ENCODE data around the gene SH3PXD2A. TPM values are rescaled to one million over a fixed set of nuclear protein-coding genes. Genes with fewer than 3 reads are reported as not detected.

Gene SH3PXD2A
- total and polyA plus RNA-seq, 7 donors, result 19.0 to 58.2 (median 24.5) TPM

DNA sequence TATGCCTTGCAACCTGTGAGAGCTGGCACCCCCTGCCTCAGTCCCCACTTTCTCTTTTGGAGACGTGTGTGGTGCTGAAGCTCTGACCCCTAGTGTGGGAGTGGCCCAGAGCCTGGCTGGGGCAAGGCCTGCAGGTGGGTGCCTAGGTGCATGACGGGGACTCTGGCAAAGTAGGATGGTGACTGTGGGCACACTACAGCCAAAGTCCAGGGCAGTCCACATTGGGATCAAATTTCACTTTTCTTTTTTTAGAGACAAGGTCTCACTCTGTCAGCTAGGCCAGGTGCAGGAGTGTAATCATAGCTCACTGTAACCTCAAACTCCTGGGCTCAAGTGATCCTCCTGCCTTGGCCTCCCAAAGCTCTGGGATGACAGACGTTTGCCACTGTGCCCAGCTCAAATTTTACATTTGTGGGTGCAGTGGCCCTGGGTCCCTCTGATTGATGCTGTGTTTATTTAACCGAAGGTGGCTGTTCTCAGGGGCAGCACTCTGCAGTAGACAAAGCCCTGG, 309.6 kb downstream of the SH3PXD2A start:
- intact Hi-C loops (cut with DNase I), result no loop called here
- WGBS, 2 donors, result 43 to 76% methylated on average over 4 of the region's 4 CpGs
- no peak overlapping the region for H3K27ac ChIP-seq

DNA sequence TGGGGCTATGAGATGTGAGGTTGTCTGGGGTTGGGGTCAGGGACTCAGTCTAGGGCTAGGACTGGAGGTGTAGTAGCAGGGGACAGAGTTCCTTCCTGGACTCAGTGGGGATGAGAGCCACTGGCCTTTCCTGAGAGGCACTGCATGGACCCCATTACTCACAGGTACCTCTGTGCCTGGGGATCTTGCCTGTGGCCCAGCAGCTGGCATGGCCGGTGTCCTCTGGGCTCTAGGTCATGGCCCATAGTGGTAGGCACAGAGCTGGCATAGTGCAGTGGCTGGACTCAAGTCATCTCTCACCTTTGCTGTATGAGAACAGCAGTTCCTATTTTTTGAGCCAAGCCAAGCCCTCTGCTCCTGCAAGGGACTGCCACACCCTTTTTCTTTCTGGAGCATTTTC, 310.0 kb downstream of the SH3PXD2A start:
- no peak for DNase-seq

More for the DNA sequence above, 309.6 kb downstream of the SH3PXD2A start:
- TF ChIP-seq POLR2A (IDR thresholded peaks at IDR 0.05), result no peak
- no peak overlapping the region for H3K4me3 ChIP-seq
- H3K36me3 ChIP-seq, result no peaks in the 10 kb centered on the region
- no peak for DNase-seq
- no peaks in the 10 kb centered on the region for H3K9me3 ChIP-seq
- H3K27me3 ChIP-seq, result peaks cover 0 to 2% (median 0%) of the 10 kb centered on the region in 3 donors
- H3K4me1 ChIP-seq, result peaks cover 0 to 15% (median 12%) of the 10 kb centered on the region in 4 donors

DNA sequence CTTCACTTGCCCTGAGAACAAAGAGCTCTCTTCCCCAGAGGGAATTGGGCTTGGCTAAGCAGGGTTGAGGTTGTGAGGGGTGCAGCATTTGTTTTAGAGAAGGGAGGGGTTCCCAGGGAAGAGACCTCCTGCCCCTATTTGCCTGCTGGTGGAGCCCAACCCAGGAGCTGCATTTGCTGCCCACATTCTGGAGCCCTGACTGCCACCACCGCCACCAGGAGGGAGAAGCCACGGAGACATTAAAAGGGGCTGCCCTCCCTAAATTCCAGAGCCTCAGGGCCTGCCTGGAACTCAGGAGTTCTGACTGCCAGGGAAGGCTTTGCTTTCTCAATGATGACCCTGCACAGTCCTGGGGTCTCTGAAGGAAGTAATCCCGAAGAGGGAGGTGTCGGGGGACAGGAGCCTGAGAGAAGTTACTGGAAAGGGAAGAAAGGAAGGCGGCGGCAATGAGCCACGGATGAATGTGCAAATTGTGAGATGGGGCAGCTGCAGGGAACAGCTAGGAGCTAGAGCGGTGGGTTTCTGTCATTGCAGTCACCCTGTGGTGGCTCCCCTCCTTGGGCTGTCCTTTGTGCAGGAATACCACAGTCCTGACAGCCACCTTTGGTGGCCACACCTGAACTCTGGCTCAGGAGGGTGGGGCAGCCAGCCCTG, 310.6 kb downstream of the SH3PXD2A start:
- intact Hi-C loops (cut with DNase I), result no loop called here
- 90 to 93% methylated on average over 8 of the region's 8 CpGs for WGBS, 2 donors
- H3K4me3 ChIP-seq, result no peak overlapping the region
- H3K27ac ChIP-seq, result no peak overlapping the region
- DNase-seq, result no peak
- H3K9me3 ChIP-seq, result no peaks in the 10 kb centered on the region
- H3K4me1 ChIP-seq, result peaks cover 0 to 15% (median 12%) of the 10 kb centered on the region in 4 donors
- TF ChIP-seq, protein P1, sequence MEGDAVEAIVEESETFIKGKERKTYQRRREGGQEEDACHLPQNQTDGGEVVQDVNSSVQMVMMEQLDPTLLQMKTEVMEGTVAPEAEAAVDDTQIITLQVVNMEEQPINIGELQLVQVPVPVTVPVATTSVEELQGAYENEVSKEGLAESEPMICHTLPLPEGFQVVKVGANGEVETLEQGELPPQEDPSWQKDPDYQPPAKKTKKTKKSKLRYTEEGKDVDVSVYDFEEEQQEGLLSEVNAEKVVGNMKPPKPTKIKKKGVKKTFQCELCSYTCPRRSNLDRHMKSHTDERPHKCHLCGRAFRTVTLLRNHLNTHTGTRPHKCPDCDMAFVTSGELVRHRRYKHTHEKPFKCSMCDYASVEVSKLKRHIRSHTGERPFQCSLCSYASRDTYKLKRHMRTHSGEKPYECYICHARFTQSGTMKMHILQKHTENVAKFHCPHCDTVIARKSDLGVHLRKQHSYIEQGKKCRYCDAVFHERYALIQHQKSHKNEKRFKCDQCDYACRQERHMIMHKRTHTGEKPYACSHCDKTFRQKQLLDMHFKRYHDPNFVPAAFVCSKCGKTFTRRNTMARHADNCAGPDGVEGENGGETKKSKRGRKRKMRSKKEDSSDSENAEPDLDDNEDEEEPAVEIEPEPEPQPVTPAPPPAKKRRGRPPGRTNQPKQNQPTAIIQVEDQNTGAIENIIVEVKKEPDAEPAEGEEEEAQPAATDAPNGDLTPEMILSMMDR (IDR thresholded peaks at IDR 0.05), result no peak
- no peak for TF ChIP-seq EP300 (IDR thresholded peaks at IDR 0.05)
- no peak for TF ChIP-seq POLR2AphosphoS5 (IDR thresholded peaks at IDR 0.05)
- no peak for TF ChIP-seq POLR2A (IDR thresholded peaks at IDR 0.05)
- peaks cover 0 to 8% (median 0%) of the 10 kb centered on the region in 3 donors for H3K27me3 ChIP-seq
- H3K36me3 ChIP-seq, result no peaks in the 10 kb centered on the region

More for the DNA sequence above, 310.0 kb downstream of the SH3PXD2A start:
- Histone ChIP-seq H3K27ac (no peak overlapping the region), H3K4me1 (peaks cover 0 to 15% (median 12%) of the 10 kb centered on the region in 4 donors), H3K4me3 (no peak overlapping the region), H3K36me3 (no peaks in the 10 kb centered on the region), H3K27me3 (peaks cover 0 to 6% (median 0%) of the 10 kb centered on the region in 3 donors), H3K9me3 (no peaks in the 10 kb centered on the region)
- TF ChIP-seq POLR2AphosphoS5 (IDR thresholded peaks at IDR 0.05) (no peak), POLR2A (IDR thresholded peaks at IDR 0.05) (no peak), EP300 (IDR thresholded peaks at IDR 0.05) (no peak)
- TF ChIP-seq, protein P1 (IDR thresholded peaks at IDR 0.05), result no peak
- intact Hi-C loops (cut with DNase I), result no loop called here
- WGBS, 2 donors, result 49 to 89% methylated on average over 1 of the region's 1 CpG

Small RNAs within 50 kb of the gene (small RNA-seq; reads per million reads assigned to genes)
- gene RF00019, result 0 reads per million in 3 donors

Other genes with a start within 250 kb of the SH3PXD2A start
- gene STN1, start 62.6 kb upstream of the SH3PXD2A start, total RNA-seq, result 10 to 100 TPM; 16.0 to 22.5 (median 21.1) TPM
- gene STN1, start 62.6 kb upstream of the SH3PXD2A start, polyA plus RNA-seq, result 10 to 100 TPM; 22.4 to 27.7 (median 22.8) TPM
- 10 to 100 TPM; 72.1 to 96.1 (median 76.5) TPM for gene SLK, start 111.6 kb upstream of the SH3PXD2A start, total RNA-seq
- 10 to 100 TPM; 15.6 to 17.3 (median 16.5) TPM for gene SLK, start 111.6 kb upstream of the SH3PXD2A start, polyA plus RNA-seq
- gene COL17A1, start 230.3 kb upstream of the SH3PXD2A start, total RNA-seq, result not detected
- 10 to 100 TPM; 18.7 to 67.4 (median 24.0) TPM for gene COL17A1, start 230.3 kb upstream of the SH3PXD2A start, polyA plus RNA-seq

Measured in sigmoid colon (tissue), 7 donors.